Testis (tissue), 3 donors: ENCODE results near the gene SLC12A4. TPM values are rescaled to one million over a fixed set of nuclear protein-coding genes. Genes with fewer than 3 reads are reported as not detected.

Source experiments
- DNase-seq: peaks from one replicate; pipeline ENCODE4 v3.0.0-alpha.2; 2019
- H3K27ac ChIP-seq, 2 donors: fragments of 200-600 bp; sonication (generic); one replicate each; pipeline ENCODE4 v1.5.1; 2019
- H3K27me3 ChIP-seq: fragments of 200-600 bp; sonication (generic); one replicate; pipeline ENCODE4 v1.5.1; 2019
- H3K36me3 ChIP-seq: fragments of 200-600 bp; sonication (generic); one replicate; pipeline ENCODE4 v1.5.1; 2017; ENCODE audit warnings: low read depth; ENCODE audit errors: missing control alignments
- H3K4me1 ChIP-seq: fragments of 200-600 bp; sonication (generic); one replicate; pipeline ENCODE4 v1.5.1; 2019
- H3K4me3 ChIP-seq, 2 donors: fragments of 200-600 bp; sonication (generic); one replicate each; pipeline ENCODE4 v1.5.1; 2017 to 2019
- H3K9me3 ChIP-seq: fragments of 200-600 bp; sonication (generic); one replicate; pipeline ENCODE4 v1.5.1; 2017
- POLR2A ChIP-seq: fragments of 450-650 bp; IDR thresholded peaks from one replicate; pipeline ENCODE4 v1.6.1; 2017; ENCODE audit warnings: antibody characterized with exemption, mild to moderate bottlenecking, moderate library complexity
- WGBS, 2 donors: methylation state at CpG; one replicate each; pipeline ENCODE4 v1.1.5; 2018; 5-methylcytosine and 5-hydroxymethylcytosine counted together
- intact Hi-C: fragments of 100-400 bp; cut with DNase I; formaldehyde crosslinking; loops from one replicate; pipeline ENCODE4 v1.15.1; 2023; ENCODE audit warnings: low total_unique reads
- polyA plus RNA-seq: library from polyadenylated mRNA; stranded (reverse); fragments of 350-450 nt; fragmentation: Illumina TruSeq; extraction: RNeasy Lipid Tissue Mini Kit (QIAGEN cat#74804); gene quantifications from one replicate; pipeline ENCODE4 v1.2.3, GENCODE V29; 2014; ENCODE audit warnings: low read depth, low replicate concordance; ENCODE audit not compliant: insufficient read depth
- total RNA-seq, 2 donors: library from RNA; depleted of rRNA; stranded (reverse); fragments of >200 nt; gene quantifications; one replicate each; pipeline ENCODE4 v1.2.3, GENCODE V29; 2016
- TF ChIP-seq, protein P1 (sequence below), 3 experiments: fragments of 450-650 bp in 2 of 3; fragments of 200-600 bp in 1 of 3; sonication (generic) in 1 of 3; IDR thresholded peaks; one replicate each; pipeline ENCODE4 v1.5.1; 2016 to 2019; ENCODE audit warnings: antibody characterized with exemption in 3 of 3, mild to moderate bottlenecking in 2 of 3, moderate library complexity in 1 of 3

SLC12A4 gene
- total and polyA plus RNA-seq, 3 donors from 2014 or later, result 46.7 to 68.4 (median 64.3) TPM

DNA sequence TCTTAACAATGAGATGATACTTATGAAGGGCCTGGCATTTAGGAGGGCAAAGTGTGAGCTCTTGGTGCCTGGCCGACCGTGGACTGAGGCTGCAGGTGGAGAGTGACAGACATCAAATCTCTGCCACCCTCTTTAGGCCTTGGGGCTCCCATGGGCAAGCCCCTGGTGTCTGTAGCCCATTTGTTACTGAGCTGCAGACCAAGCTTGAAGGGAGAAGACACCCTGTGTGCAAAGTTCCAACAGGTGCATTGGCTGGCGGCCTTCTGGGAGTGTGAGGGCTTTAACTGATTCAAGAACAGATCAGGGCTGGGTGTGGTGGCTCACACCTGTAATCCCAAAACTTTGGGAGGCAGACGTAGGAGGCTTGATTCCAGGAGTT is 36.0 kb downstream of the SLC12A4 start:
- no peak overlapping the region for H3K27ac ChIP-seq
- intact Hi-C loops, result no loop called here
- WGBS, 2 donors, result 97 to 100% methylated on average over 2 to 4 of the region's 4 CpGs

DNA sequence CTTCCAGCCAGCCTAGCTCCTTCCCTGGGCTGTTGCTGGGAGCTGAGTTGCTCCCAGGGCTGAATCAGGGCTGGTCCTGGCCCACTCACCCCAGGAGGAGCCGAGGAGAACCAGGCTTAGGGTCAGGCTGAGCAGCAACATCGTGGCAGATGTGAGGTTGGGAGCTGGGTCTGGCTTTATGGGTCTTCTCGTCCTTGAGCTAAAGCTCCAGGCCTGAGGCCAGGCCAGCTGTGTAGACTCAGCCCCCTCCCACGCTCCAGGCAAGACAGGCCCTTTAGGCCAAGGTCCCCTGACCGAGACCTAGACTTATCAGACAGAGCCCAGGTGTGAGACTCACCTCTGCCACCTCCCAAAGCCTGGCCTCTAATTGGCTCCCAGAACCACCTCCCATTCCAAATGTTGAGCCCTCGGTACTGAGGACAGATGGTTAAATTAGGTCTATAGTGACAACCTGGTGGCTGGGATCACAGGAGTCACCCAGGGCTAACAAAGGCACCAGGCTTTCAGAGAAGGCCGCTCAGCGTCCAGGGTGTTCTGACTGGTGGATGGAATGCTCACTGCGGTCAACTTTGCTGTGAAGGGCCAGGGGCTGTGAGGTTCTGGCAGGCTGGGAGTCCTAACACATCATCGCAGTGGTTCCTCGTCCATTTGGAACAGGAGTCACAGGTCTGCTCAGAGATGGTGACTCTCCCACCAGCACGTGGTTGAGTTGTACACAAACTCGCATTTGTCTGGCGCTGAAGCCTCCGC is 36.5 kb downstream of the SLC12A4 start, which contains the start of gene CTRL:
Gene CTRL (minus strand): TSS at position 151 of the 750 bp plus-strand sequence. CDS start 10 bp downstream, at position 141.
- intact Hi-C loops, result no loop called here
- Histone ChIP-seq H3K4me1 (peaks cover 21% of the 10 kb centered on the region), H3K36me3 (no peaks in the 10 kb centered on the region), H3K4me3 (no peak within 1 kb of the TSS), H3K27me3 (no peaks in the 10 kb centered on the region), H3K9me3 (no peaks in the 10 kb centered on the region), H3K27ac (no peak within 1 kb of the TSS)
- no peak for DNase-seq
- TF ChIP-seq, protein P1, sequence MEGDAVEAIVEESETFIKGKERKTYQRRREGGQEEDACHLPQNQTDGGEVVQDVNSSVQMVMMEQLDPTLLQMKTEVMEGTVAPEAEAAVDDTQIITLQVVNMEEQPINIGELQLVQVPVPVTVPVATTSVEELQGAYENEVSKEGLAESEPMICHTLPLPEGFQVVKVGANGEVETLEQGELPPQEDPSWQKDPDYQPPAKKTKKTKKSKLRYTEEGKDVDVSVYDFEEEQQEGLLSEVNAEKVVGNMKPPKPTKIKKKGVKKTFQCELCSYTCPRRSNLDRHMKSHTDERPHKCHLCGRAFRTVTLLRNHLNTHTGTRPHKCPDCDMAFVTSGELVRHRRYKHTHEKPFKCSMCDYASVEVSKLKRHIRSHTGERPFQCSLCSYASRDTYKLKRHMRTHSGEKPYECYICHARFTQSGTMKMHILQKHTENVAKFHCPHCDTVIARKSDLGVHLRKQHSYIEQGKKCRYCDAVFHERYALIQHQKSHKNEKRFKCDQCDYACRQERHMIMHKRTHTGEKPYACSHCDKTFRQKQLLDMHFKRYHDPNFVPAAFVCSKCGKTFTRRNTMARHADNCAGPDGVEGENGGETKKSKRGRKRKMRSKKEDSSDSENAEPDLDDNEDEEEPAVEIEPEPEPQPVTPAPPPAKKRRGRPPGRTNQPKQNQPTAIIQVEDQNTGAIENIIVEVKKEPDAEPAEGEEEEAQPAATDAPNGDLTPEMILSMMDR (IDR thresholded peaks at IDR 0.05), result no peak
- TF ChIP-seq POLR2A, result no peak
- 65 to 75% methylated on average over 9 to 15 of the region's 15 CpGs for WGBS, 2 donors

More for the DNA sequence above, 36.0 kb downstream of the SLC12A4 start:
- H3K9me3 ChIP-seq, result no peaks in the 10 kb centered on the region
- no peak for DNase-seq
- H3K4me1 ChIP-seq, result peaks cover 26% of the 10 kb centered on the region
- no peak for TF ChIP-seq POLR2A
- TF ChIP-seq, protein P1 (IDR thresholded peaks at IDR 0.05), result no peak
- H3K36me3 ChIP-seq, result no peaks in the 10 kb centered on the region
- no peaks in the 10 kb centered on the region for H3K27me3 ChIP-seq
- no peak overlapping the region for H3K4me3 ChIP-seq

DNA sequence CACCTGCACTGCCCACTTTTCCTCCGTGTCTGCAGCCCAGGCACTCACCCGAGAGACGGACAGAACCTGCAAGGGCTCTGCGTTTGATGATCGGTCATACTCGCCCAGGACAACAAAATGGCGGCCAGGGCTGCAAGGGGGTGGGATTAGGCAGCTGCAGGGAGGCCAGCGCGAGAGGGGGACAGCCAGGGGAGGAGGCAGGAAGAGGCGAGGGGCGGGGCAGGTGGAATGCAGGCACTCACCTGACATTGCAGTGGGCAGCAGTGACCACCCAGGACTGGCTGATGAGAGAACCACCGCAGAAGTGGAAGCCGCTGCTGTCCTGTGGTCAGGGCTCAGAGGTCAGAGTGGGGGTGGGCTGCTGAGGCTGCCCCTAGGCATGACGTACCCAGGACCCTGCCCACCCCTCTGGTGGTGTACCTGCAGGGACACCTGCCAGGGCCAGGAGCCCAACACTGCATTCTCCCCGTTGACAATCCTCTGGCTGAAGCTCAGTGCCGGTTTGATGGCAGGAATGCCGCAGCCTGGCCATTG is 37.7 kb downstream of the SLC12A4 start:
- H3K27me3 ChIP-seq, result no peaks in the 10 kb centered on the region
- DNase-seq, result no peak
- intact Hi-C loops, result no loop called here
- H3K4me3 ChIP-seq, result no peak overlapping the region
- no peak overlapping the region for H3K27ac ChIP-seq
- no peaks in the 10 kb centered on the region for H3K36me3 ChIP-seq
- no peaks in the 10 kb centered on the region for H3K9me3 ChIP-seq
- TF ChIP-seq POLR2A, result no peak
- TF ChIP-seq, protein P1 (IDR thresholded peaks at IDR 0.05), result no peak
- WGBS, 2 donors, result 94 to 97% methylated on average over 17 of the region's 17 CpGs
- H3K4me1 ChIP-seq, result peaks cover 29% of the 10 kb centered on the region

DNA sequence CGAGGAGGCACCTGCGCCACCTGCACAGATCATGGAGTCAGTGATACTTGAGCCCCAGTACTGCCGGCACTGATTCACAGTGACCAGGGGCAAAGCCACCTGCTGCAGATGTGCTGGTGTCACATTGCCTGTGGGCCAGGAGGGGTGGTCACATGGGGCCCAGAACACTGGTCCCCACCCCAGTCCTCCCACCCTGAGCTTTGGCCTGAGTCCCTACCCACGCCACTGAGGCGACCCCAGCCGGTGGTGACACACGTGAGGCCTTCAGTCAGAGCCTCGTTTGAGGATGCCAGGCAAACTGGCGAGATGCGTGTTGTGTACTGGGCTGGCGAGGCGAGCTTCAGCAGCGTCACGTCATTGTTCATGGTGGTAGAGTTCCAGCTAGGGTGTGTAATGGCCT is 38.2 kb downstream of the SLC12A4 start:
- 91% methylated on average over 14 of the region's 14 CpGs; no CpG with 5 or more reads in 1 of the 2 donors for WGBS, 2 donors
- H3K9me3 ChIP-seq, result no peaks in the 10 kb centered on the region
- intact Hi-C loops, result no loop called here
- DNase-seq, result no peak
- H3K4me1 ChIP-seq, result peaks cover 27% of the 10 kb centered on the region
- TF ChIP-seq, protein P1 (IDR thresholded peaks at IDR 0.05), result no peak
- no peak for TF ChIP-seq POLR2A
- H3K4me3 ChIP-seq, result no peak overlapping the region
- H3K27me3 ChIP-seq, result no peaks in the 10 kb centered on the region
- no peaks in the 10 kb centered on the region for H3K36me3 ChIP-seq
- H3K27ac ChIP-seq, result no peak overlapping the region
